MV-4-11 (cell line): ENCODE results near the gene ROR1.

Source experiments
- DNase-seq: peaks from one replicate; lab custom pipeline; 2025; lab: John Stamatoyannopoulos, UW

Gene ROR1

DNA sequence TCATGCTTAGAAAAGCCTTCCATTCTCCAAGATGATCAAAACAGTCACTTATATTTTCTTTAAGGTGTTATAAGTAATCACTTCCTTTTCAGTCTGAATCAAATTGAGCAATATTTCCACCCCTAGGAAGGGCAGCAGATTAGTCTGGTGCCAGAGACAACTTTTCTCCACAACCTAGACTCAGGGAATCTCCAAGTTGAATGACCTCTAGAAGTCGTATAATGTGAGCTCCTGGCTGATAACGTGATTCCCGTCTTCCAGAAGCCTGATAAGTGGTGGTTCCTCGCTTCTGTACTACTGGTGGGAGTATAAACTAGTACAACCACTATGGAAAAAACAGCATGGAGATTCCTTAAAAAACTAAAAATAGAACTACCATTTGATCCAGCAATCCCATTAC, 251.2 kb downstream of the ROR1 start:
- no peak for DNase-seq

DNA sequence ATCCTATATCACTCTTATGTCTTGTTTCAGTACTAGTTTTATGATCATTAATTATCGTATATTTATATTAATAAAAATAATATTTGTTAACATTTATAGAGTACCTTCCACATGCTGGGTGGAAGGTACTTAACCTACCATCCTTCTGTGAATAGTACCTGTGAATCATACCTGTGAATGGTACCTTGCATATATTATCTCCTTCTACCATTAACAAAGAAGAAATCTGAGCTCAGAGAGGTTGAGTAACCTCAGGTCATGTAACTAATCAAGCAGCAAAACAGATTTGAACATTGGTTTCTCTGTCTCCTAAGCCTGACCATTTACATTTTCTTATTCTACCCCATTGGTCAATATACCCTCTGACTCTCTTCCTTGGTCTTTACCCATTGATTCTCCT, 255.2 kb downstream of the ROR1 start:
- DNase-seq: no peak

DNA sequence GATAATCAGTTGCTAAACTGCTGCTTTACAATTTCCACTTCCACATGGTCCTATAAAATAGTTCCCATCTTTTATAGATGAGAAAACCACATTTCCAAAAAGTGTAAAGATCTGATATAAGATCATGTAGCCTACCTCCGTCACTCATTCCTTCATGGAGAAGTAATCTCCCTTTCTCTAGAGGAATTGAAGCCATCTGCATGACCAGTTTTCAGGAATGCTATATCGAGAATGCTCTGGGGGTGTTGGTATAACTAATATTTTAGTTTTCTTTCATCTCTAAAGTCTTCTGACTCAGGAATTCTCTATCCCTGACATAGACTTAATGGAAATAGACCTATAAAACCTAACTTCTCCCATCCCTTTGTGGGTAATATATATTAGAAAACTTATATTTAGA, 256.6 kb downstream of the ROR1 start:
- DNase-seq: no peak

DNA sequence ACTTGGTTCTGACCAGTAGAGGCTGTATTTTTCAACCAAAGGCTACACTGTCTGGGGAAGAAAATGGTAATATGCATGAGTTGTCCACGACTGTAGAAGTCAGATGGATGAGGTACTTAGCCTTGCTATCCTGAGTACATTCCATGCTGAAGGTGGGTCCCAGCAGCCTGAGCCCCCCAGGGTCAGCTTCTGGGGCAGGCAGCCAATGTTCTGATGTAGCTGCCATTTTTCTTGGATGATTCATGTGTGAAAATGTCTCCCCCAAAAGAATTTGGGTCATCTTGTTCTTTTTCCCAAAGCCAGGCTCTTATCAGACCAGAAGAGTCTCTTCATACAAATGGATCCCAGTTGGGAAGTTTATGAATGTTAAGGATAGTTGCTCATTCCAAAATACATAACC, 257.4 kb downstream of the ROR1 start:
- no peak for DNase-seq

DNA sequence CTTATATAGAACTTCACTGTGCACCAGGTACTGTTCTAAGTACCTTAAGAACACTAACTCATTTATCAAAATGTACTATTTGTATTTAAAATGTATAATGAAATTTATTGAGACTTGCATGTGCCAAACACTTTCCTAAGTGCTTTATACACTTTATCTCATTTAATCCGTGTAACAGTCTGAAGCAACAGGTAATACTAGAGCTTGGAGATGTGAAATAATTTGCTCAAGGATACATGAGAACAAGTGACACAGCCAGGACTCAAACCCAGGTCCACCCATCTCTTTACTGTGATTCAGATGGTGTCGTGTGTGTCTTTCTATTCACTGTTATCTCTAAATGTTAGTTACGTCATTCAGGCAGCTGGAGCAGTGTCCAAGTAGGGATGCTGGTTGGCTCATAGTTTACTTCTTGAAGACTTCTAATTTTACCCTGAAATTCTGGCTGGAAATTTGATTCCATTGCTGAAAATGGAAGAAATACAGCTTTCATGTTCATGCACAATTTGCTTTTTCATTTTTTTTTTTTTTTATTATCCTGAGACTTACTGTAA, 259.9 kb downstream of the ROR1 start:
- no peak for DNase-seq

DNA sequence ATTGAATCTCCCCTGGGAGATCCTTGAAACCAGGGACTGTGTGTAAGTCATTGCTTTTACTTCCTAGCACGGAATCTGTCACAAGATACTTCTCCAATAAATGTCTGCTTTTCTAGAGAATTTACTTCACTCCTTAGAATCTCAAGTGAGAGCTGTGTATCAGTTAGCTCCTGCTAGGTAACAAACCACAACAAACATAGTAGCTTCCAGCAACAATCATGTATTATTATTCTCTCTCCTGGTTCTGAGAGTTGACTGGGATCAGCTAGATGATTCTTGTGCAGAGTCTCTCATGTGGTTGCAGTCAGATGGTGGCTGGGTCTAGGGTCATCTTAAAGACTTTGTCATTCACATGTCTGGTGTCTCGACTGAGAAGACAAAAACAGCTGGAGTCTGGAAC, 262.7 kb downstream of the ROR1 start:
- no peak for DNase-seq

DNA sequence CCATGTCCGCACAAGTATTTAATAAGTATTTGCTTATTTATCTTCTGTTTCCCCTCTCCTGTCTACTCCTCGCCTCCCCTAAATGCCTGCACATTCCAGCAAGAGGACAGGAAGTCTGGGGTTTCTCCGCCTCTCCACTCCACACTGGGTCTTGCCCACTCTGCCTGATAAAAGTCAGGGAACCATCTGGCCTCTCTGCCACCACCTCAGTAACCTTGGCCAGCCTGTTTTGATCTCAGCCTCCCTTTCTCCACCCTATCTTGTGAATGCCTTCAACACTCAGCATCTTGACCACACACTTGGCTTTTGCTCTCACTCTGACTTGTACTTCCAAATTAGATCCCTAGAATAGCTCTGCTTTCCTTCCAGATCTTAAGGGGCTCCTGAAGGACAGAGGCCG, 264.3 kb downstream of the ROR1 start:
- DNase-seq: no peak

DNA sequence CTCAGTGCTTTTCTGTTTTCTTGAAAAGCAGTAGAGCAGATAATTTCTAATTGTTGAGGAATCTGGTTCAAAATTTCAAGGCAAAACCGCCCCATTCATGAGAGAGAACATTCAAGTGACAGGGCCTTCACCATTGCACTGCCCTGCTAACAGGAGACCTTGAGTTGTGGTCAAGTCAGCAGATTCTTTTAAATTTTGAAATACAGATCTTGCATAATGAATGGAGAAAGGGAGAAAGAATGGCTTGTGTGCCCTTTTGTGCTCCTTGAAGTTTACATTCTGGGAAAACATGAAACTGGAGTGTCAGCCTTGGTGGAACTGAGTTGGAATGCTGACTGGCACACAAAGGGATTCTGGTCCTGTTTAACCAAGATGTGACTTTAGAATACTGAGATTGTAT, 265.1 kb downstream of the ROR1 start:
- no peak for DNase-seq

DNA sequence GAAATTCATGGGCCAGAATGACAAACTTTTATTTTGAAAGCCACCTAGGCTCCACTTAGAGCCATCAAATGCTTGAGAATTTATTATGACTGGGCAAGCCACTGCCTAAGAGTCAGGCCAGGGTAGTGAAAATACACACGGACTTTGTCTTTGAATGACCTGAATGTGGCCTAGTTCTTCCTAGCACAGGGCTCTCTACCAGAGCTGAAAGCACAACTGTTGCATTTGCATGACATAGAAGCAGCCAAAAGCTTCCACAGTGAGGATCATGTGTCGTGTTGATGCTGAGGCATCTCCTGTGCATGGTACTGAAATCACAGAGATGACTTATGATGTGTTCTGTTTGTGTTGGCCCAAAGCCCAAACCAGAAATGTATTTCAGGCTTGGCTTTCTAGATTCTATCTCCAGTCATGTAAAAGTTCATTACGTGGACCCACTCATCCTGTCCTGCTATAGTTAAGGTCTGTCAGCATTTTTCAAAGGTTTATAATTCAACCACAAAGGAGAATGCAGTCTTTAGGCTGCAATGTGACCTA, 265.6 kb downstream of the ROR1 start:
- no peak for DNase-seq

DNA sequence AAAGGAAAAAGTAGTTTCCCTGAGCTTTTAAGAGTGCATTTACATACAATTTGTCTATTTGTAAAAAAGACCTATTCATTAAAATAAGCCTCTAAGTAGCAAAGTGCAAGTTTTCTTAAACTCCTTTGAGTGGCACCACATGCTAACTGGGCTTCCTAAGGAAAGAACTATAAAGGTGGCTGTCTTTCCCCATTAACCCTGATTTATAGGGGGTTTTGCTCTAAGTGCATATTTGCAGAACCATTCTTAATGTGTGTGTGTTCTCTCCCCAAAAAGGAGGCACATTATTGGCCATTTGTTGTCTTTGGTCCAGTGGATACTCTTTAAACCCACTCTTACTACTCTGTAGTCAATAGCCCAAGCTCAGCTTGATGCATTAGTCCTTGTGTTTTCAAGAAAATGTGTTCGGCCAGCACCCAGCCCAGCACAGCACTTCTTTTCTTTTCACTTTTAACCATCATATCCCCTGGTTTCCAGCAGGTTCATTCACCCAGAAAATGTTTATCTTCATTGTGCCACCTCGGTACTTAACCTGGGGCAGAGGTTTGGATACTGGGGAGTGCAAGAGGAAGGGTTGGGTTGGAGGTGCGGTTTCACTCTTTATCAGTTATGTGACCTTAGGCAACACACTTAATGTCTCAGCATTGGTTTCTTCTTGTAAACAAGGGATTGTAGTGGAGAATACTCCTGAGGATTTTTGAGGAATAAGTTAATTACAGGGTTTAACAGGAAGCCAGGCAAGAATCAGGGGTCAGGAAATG, 267.7 kb downstream of the ROR1 start:
- DNase-seq: no peak

DNA sequence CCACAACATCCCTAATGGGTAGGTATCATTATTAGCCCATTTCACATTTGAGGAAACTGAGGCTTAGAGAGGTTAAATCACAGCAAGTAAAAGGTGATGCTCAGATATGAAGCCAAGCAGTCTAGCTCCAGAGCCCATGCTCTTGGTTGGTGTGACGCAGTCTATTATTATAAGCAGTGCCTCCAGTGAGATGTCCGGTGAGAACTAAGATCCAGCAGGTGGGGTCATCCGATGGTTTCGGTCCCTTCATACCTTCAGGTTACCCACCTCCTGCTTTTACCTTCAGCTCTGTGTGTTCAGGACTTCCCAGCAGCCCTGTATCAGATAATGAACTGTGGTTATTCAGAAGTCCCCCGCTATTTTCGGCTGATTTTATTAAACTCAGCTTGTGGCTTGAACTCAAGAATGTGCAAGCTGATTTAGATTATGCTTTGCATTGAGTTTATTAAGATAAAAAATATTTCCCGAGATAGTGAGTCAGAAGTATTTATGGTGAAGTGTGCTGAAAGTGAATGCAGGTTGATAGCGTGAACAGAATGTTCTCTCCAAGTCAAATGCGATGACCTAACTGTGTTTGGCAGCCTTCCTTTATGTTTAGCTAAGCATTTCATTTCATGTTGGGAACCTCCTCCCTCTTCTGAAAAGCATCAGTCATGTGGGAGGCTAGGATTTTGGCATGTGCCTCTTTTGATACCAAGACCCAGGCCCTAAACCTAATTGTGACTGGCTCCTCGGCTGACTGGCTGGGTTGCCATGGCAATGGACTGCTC, 268.7 kb downstream of the ROR1 start:
- no peak for DNase-seq

DNA sequence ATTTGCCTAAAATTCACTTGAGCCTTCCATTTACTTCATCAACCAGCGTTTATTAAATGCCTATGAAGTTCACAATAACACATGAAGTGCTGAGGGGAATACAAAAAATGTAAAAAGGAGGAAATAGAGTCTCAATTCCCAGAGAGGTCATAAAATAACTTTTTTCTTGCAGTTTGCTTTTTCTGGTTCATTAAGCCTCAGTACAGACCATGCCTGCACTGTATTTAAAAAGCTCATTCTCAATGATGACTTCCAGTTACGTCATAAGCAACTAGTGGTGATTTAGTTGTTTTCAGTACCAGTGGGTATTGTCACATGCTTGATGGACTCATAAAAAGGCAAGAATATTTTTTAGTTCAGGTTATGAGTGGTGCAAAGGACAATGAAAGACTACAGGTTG, 269.5 kb downstream of the ROR1 start:
- no peak for DNase-seq

DNA sequence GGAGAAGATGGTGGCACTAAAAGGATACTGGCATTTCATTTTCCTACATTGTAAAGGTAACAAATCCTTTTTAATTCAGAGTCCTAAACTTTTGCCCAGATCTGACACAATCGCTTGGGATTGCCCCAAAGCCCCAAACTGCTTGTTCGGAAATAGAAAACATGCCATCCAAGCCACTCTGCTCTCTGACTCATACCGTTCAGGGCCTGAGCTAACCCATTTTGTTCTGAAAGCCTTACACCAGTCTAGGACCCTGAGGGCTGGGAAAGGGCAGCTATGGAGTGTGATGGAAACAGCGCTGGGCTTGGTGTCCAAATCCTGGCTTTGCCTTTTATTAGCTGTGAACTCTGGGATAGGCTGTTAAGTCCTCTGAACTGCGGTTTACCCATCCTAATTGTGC, 270.2 kb downstream of the ROR1 start:
- no peak for DNase-seq

DNA sequence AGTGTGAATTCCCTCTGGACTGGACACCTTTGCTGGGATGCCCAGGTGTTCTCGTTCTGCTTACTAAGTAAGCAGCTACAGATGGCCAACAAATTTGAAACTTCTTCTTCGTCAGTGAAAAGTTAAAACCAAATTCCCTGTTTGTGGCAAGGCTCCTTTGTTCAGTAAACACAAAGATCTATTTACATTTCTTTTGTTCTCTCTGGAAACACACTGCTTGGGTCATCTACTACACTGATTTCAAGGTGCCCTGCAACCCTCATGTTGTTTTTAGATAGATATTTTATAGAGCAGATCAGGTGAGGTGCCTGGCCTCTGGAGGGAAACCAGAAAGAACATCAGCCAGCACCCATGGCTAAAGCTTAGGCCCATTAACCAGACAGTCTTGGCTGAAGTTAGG, 272.4 kb downstream of the ROR1 start:
- DNase-seq: no peak

DNA sequence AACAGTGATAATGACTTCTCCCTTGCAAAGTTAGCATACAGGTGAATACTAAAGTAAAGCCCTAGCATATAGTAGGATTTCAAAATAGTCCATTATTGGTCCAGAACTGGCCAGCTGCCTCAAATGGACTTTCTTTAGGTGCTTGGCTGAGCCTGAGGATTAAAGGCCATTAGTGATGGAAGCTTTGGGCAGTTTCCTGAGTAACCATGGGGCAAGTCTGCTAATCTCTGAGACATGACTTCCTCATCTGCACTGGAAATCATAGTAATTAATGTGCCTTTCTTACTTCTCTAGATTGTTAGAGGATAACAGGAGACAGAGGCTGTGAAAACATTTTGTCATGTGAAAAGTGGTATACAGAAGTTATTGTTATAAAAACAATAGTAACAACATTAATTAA, 273.1 kb downstream of the ROR1 start:
- no peak for DNase-seq

DNA sequence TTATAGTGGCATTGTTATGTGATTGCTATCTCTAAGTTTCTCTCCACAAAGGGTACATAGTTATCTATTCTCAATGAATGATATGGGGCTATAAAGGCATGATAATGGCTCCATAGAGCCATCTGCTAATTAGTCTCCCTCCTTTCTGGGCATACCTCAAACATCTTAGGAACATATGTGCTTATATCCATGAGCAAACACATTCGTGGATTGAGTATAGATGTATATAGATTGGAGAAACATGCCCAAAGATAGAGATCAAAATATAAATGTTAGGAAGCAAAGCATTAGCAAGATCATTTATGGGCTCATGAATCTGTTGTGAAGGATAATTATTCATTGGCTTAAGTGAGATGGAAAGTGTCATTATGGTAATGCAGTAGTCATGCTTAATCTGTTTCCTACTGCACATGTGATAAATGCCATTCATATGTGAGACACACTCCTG, 273.8 kb downstream of the ROR1 start:
- no peak for DNase-seq

DNA sequence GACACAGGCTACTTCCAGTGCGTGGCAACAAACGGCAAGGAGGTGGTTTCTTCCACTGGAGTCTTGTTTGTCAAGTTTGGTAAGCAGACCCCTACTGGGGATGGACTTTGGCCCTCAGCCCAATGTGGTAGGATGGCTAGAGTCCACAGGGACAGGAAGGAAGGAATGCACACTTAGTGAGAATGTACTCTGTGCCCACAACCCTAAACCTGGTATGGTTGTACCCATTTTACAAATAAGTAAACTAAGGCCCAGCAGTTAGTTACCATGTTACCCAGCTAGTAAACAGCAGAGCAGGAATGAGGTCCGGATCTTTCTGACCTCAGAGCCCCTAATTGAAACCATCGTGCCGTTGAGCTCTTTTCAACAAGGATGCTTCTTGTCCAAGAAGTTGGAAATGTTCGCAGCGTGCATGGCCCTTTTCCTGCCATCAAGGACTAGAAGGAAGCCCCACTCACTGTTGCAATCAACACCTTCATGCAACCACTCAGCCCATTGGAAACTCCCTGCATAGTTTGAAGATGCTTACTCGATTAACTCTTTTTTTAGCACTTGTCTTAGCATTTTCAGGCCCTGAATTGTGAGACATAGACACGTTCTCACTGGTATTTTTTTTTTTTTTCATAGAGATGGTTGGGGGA, 276.2 kb downstream of the ROR1 start:
- DNase-seq: no peak

DNA sequence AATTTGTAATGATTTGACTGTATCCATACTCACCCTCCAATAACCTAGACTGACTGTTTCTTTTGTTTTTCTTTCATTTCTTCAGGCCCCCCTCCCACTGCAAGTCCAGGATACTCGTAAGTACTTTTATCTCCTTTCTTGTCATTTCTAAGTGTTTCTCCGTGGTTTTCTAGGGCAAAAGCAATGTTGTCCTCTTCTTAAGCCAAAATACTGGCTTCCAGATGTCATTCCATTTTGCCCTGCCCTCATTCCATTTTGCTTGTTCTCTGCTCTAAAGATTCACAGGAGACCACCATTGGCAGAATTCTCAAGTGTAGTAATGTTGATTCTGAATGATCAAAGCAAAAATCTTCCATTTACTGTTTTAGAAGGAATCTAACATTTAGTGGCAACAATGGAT, 276.8 kb downstream of the ROR1 start:
- DNase-seq: no peak

DNA sequence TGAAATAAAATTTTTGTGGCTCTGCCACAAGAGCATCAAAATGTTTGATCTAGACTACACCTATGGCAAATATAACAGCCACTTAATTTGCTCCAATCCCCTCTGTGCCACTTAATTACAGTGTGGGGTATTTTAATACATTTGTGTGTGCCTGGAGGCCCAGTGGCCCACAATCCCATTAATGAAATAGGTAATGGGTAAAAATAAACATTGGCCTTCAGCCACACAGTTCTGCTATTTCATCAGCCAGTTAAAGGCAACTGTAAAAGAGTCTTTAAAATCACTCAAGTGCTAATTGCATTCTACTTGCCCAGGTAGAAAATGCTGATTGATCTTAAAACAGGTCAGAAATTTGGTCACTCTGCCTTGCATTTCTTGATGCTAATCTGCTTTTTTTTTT, 278.0 kb downstream of the ROR1 start:
- no peak for DNase-seq

DNA sequence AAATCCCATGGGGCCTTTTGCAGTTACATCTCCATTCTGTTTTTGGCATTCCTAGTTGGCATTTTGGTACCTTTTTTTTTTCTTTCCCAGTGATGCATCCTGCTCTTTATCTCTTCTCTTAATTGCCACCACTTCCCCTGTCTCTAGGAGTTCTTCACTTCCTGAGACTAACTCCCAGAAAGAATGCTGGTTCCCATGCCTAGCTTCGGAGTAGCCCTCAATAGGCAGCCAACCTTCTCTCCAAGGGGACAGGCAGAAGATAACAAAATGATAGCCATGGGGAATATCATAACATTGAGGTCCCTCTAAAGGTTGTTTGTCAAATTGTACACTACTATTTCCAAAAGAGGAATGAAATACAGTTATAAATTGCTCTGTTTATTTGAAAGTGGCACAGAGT, 279.0 kb downstream of the ROR1 start:
- DNase-seq: no peak

DNA sequence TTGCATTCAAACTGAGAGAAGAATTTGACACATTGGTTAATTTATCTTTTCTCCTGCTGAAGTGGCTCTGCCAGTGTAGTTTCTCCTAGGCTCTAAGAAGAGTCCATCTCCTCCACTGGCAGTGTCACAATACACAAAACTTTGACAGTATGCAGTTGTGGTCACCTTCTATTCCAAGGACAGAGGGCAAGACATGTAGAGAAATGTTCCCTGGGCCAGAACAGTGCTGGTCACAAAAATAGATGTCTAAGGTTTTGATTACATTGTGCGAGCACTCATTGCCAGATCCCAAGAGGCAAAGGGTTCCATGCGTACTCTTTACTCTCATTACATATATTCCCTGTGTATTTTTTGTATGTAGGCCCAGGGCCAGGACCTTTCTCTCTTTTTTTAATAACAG, 281.5 kb downstream of the ROR1 start:
- DNase-seq: no peak

DNA sequence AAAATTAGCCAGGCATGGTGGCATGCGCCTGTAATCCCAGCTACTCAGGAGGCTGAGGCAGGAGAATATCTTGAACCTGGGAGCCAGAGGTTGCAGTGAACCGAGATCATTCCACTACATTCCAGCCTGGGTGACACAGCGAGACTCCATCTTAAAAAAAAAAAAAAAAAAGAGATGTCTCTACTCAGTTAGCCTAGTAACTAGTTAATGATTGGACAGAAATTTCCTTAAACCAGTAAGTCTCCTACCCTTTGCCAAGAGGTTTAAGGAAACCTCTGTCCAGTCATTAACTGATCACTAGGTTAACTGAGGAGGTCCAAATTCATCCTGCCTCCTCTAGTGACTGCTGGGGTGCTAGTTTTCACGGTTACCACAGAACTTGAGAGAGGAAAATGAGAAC, 285.7 kb downstream of the ROR1 start:
- no peak for DNase-seq
